CD4-positive, alpha-beta T cell (primary cell): Measurements from ENCODE around the gene HIBCH. TPM values are rescaled to one million over a fixed set of nuclear protein-coding genes. Genes with fewer than 3 reads are reported as not detected.

Source experiments
- ATAC-seq: fragments of 200-7000 bp; cut with Tn5 transposase; one replicate; pipeline ENCODE4 v1.10.0; 2022; ENCODE audit warnings: mild to moderate bottlenecking; ENCODE audit not compliant: poor library complexity
- CTCF ChIA-PET: fragments of 350-600 bp; sonication (Branson Sonifier 250); formaldehyde crosslinking; loops from one replicate; lab custom pipeline; 2021; ENCODE audit warnings: antibody characterized with exemption, inconsistent platforms; lab: Charles Lee
- POLR2A ChIA-PET: fragments of 350-600 bp; sonication (Branson Sonifier 250); formaldehyde crosslinking; loops from one replicate; lab custom pipeline; 2021; ENCODE audit warnings: antibody characterized with exemption, inconsistent platforms; lab: Charles Lee
- DNase-seq, 14 experiments: peaks; one replicate each; pipeline ENCODE4 v3.0.0-alpha.2; 2013 to 2020; ENCODE audit warnings: mixed read lengths in 2 of 14
- H3K27ac ChIP-seq, 2 donors: one replicate each; pipeline versions ENCODE4 v1.5.1 to v1.7.0; 2013; ENCODE audit warnings: low read length in 2 of 2, low read depth in 1 of 2, mild to moderate bottlenecking in 1 of 2
- H3K27me3 ChIP-seq, 2 experiments: 1 replicate in 1 of 2; 2 replicates in 1 of 2; pipeline versions ENCODE4 v1.6.1 to v1.7.0; 2013; ENCODE audit warnings: low read length in 2 of 2, control low read depth in 1 of 2, mild to moderate bottlenecking in 1 of 2, moderate library complexity in 1 of 2; ENCODE audit not compliant: insufficient read depth in 2 of 2, control insufficient read depth in 1 of 2
- H3K36me3 ChIP-seq: one replicate; pipeline ENCODE4 v1.6.1; 2013; ENCODE audit warnings: low read length, control low read depth; ENCODE audit not compliant: insufficient read depth
- H3K4me1 ChIP-seq: one replicate; pipeline ENCODE4 v1.6.1; 2013; ENCODE audit warnings: low read length, control low read depth; ENCODE audit not compliant: insufficient read depth
- H3K4me3 ChIP-seq: one replicate; pipeline ENCODE4 v1.5.1; 2013; ENCODE audit warnings: mild to moderate bottlenecking, low read length, moderate library complexity
- H3K9me3 ChIP-seq, 2 experiments: 1 replicate in 1 of 2; 2 replicates in 1 of 2; pipeline versions ENCODE4 v1.6.1 to v1.7.0; 2013; ENCODE audit warnings: low read length in 2 of 2, mild to moderate bottlenecking in 2 of 2, control low read depth in 1 of 2, moderate library complexity in 1 of 2; ENCODE audit not compliant: control insufficient read depth in 1 of 2, insufficient read depth in 1 of 2
- H3K27ac Mint-ChIP-seq: one replicate; pipeline ENCODE4 v1.8.0; 2020; ENCODE audit warnings: mixed read lengths
- H3K27me3 Mint-ChIP-seq: one replicate; pipeline ENCODE4 v1.8.0; 2021; ENCODE audit warnings: mixed read lengths
- H3K36me3 Mint-ChIP-seq: one replicate; pipeline ENCODE4 v1.8.0; 2021; ENCODE audit warnings: low read depth, mixed read lengths
- H3K4me1 Mint-ChIP-seq: one replicate; pipeline ENCODE4 v1.8.0; 2021; ENCODE audit warnings: low read depth, mixed read lengths
- H3K4me3 Mint-ChIP-seq: one replicate; pipeline ENCODE4 v1.8.0; 2020; ENCODE audit warnings: mild to moderate bottlenecking, mixed read lengths
- H3K9me3 Mint-ChIP-seq: one replicate; pipeline ENCODE4 v1.8.0; 2020; ENCODE audit warnings: mixed read lengths
- CTCF ChIP-seq: fragments of 200-600 bp; IDR thresholded peaks from one replicate; pipeline ENCODE4 v1.8.0; 2022; ENCODE audit warnings: antibody characterized with exemption, mild to moderate bottlenecking
- intact Hi-C, 2 experiments: fragments of 100-400 bp; cut with DNase I in 1 of 2; cut with micrococcal nuclease in 1 of 2; formaldehyde crosslinking; loops; one replicate each; pipeline versions ENCODE4 v1.15.1 to v1.9.0; 2023 to 2025; cut with DNase I, micrococcal nuclease
- total RNA-seq, 174 experiments: library from RNA in 2 of 174; stranded (reverse) in 2 of 174; gene quantifications; one replicate each; pipeline ENCODE4 v1.2.3 and lab custom pipeline; 2021 to 2026

The HIBCH gene
- total RNA-seq, 2 experiments from 2014 or later, result 3.5 to 7.1 TPM

- no peak for ATAC-seq
- intact Hi-C loops, result no loop called here
- no peak overlapping the region for H3K4me3 Mint-ChIP-seq
- Histone ChIP-seq H3K36me3 (peaks cover 22% of the 10 kb centered on the region), H3K27me3 (no peaks in the 10 kb centered on the region), H3K9me3 (no peaks in the 10 kb centered on the region), H3K27ac (no peak overlapping the region), H3K4me3 (no peak overlapping the region), H3K4me1 (peaks cover 6% of the 10 kb centered on the region)
- DNase-seq, result no peak
- no peak overlapping the region for H3K27ac Mint-ChIP-seq
- H3K4me1 Mint-ChIP-seq, result peaks cover 29% of the 10 kb centered on the region
- ChIA-PET POLR2A (no interaction called here), CTCF (no interaction called here)
- H3K27me3 Mint-ChIP-seq, result no peaks in the 10 kb centered on the region
- H3K9me3 Mint-ChIP-seq, result no peaks in the 10 kb centered on the region
- no peak for TF ChIP-seq CTCF
- peaks cover 13% of the 10 kb centered on the region for H3K36me3 Mint-ChIP-seq
Observed at GRCh38 chr2:190213441-190214335, 105.9 kb downstream of the HIBCH start.

GRCh38 chr2:190210471-190210870 lies 109.2 kb downstream of the HIBCH start:
- Histone ChIP-seq H3K4me1 (peaks cover 3% of the 10 kb centered on the region), H3K9me3 (no peaks in the 10 kb centered on the region), H3K4me3 (no peak overlapping the region), H3K27me3 (no peaks in the 10 kb centered on the region), H3K36me3 (peaks cover 22% of the 10 kb centered on the region), H3K27ac (no peak overlapping the region)
- H3K9me3 Mint-ChIP-seq, result no peaks in the 10 kb centered on the region
- H3K27ac Mint-ChIP-seq, result no peak overlapping the region
- peaks cover 15% of the 10 kb centered on the region for H3K4me1 Mint-ChIP-seq
- intact Hi-C loops, result no loop called here
- ChIA-PET POLR2A (no interaction called here), CTCF (no interaction called here)
- H3K27me3 Mint-ChIP-seq, result no peaks in the 10 kb centered on the region
- ATAC-seq, result no peak
- no peak overlapping the region for H3K4me3 Mint-ChIP-seq
- DNase-seq, result no peak
- peaks cover 16% of the 10 kb centered on the region for H3K36me3 Mint-ChIP-seq
- no peak for TF ChIP-seq CTCF

GRCh38 chr2:190209559-190209958 lies 110.1 kb downstream of the HIBCH start:
- no peak overlapping the region for H3K27ac ChIP-seq
- H3K27me3 ChIP-seq, result no peaks in the 10 kb centered on the region
- CTCF ChIA-PET, result no interaction called here
- no peak overlapping the region for H3K27ac Mint-ChIP-seq
- H3K9me3 Mint-ChIP-seq, result no peaks in the 10 kb centered on the region
- H3K4me3 Mint-ChIP-seq, result no peak overlapping the region
- H3K4me1 Mint-ChIP-seq, result peaks cover 6% of the 10 kb centered on the region
- H3K27me3 Mint-ChIP-seq, result no peaks in the 10 kb centered on the region
- DNase-seq, result no peak
- intact Hi-C loops, result no loop called here
- peaks cover 26% of the 10 kb centered on the region for H3K36me3 ChIP-seq
- H3K4me1 ChIP-seq, result peaks cover 2% of the 10 kb centered on the region
- no peak for TF ChIP-seq CTCF
- no peak for ATAC-seq
- no peak overlapping the region for H3K4me3 ChIP-seq
- POLR2A ChIA-PET, result no interaction called here
- no peaks in the 10 kb centered on the region for H3K9me3 ChIP-seq
- peaks cover 25% of the 10 kb centered on the region for H3K36me3 Mint-ChIP-seq
